Amygdala (tissue), 56 donors: Measurements from ENCODE around the gene SIPA1L3.

Experiments
- DNase-seq, 56 donors: peaks; one replicate each; lab custom pipeline; 2025; lab: John Stamatoyannopoulos, UW

SIPA1L3 gene

GRCh38 chr19:37970699-37971098, 63.7 kb downstream of the SIPA1L3 start:
- no peak for DNase-seq

GRCh38 chr19:37972803-37973202, 65.8 kb downstream of the SIPA1L3 start:
- no peak for DNase-seq

DNA sequence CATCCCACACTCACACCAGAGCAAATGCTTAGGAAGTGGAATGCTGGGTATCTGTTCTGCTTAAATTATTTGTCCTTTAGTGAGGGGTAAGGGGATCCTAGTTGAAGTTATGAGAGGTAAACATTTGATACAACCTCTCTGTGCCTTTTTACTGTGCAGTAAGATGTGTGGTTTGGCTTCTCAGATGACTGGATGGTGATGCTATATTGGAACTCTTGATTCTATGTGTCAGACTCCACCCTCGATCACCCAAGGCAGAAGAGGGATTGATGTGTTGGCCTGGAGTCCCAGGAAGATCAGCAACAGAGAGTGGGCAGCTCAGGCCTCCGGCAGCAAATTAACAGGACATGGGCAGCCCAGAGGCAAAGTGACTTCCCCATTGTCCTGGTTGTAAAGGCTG, 66.7 kb downstream of the SIPA1L3 start:
- DNase-seq, result no peak

GRCh38 chr19:37975071-37975470, 68.1 kb downstream of the SIPA1L3 start:
- DNase-seq, result peak in 17 of 56 donors; percentile 15 to 72 (median 32)

- DNase-seq, result no peak
Measured at GRCh38 chr19:37975596-37976515, 68.8 kb downstream of the SIPA1L3 start.

- DNase-seq, result no peak
Measured at GRCh38 chr19:37977391-37977790, 70.4 kb downstream of the SIPA1L3 start.

- DNase-seq, result peak in 28 of 56 donors; percentile 13 to 73 (median 40)
Measured at GRCh38 chr19:37977992-37978391, 71.0 kb downstream of the SIPA1L3 start.

- DNase-seq, result peak in 1 of 56 donors; percentile 13
Measured at GRCh38 chr19:37979547-37980082, 72.6 kb downstream of the SIPA1L3 start.

DNA sequence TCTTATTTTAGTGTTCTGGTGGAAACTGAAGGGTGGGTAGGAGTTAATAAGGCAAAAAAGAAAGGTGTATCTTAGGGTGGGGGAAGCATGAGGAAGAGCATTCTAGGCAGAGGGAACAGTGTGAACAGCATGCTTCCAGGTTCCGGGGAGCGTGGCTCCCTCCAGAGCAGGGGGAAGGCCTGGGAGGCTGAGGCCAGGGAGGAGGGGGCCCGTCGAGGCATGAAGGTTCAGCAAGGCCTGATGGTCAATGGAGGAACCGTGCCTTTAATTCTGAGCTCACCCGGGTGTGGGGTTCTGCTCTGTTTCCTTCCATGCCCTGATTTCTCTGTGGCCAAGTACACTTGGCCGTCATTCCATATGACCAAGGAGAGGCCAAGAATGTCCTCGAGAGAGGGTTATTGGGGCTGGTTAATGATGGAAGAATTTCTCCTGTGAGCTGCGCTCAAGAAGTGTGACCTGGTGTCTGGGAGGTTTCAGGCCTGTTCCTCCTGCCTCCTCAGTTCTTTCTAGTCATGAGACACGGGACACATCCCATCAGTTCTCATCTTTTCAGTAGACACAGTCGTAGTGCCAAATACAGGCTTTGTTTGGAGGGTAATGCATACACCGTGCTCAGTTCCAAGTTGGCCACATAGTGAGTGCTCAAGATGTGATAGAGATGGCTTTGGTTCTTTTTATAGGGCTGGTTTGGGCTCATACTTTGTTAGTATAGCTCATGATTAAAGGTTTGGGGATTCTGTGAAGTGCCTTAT, 73.6 kb downstream of the SIPA1L3 start:
- peak in 5 of 56 donors; percentile 24 to 49 (median 39) for DNase-seq

DNA sequence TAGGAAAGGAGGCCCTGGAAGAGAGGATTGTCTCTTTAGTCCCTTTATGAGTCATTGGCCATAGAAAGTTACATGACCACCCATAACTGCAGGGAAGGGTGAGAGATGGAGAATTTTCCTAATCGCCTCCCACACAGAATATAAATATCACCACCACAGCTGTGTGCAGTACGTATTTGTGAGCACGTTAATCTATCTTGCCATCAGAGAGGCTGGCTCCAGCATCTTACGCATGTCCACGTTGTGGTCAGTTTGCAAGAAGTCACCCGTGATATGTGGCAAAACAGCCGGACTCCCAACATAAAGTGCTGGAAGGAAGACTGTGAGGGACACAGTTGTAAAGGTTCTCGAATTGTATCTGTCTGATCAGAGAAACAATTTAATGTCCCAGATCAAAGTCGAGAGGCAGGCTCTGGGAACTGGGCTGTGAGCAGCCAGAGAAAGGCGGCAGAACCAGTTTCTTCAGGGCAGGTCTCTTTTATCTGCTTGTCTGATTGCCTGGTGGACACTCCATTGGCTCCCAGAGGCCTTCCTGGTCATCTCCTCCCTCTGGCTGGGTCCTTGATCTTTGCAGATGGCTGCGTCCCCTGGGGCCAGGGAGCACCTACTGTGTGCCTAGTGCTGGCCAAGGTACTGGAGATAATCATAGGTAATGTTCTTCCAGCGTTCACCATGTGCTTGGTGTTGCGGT, 74.9 kb downstream of the SIPA1L3 start:
- DNase-seq, result no peak

DNA sequence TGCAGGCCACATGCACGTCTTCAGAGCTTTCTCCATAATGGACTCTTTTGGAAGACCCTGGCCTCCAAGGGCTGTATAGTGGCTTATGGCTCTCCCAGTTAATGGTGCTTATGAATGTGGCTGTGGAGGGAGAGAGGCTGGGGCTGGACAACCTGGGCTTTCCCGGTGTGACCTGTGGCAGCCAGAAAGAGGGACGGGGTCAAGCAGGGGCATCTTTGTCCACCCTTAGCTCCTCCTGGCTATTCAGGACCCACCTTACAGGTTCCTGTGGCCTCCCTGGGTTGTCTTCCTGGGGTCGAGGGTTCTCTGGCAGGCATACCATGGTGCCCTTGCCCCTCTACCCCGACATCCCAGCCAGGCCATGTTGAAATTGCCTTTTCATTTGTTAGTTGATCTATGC, 75.6 kb downstream of the SIPA1L3 start:
- no peak for DNase-seq

- no peak for DNase-seq
Measured at GRCh38 chr19:37983153-37983552, 76.1 kb downstream of the SIPA1L3 start.

GRCh38 chr19:37983916-37984315, 76.9 kb downstream of the SIPA1L3 start:
- DNase-seq, result peak in 28 of 56 donors; percentile 11 to 70 (median 44)

GRCh38 chr19:37986048-37986750, 79.2 kb downstream of the SIPA1L3 start:
- no peak for DNase-seq

DNA sequence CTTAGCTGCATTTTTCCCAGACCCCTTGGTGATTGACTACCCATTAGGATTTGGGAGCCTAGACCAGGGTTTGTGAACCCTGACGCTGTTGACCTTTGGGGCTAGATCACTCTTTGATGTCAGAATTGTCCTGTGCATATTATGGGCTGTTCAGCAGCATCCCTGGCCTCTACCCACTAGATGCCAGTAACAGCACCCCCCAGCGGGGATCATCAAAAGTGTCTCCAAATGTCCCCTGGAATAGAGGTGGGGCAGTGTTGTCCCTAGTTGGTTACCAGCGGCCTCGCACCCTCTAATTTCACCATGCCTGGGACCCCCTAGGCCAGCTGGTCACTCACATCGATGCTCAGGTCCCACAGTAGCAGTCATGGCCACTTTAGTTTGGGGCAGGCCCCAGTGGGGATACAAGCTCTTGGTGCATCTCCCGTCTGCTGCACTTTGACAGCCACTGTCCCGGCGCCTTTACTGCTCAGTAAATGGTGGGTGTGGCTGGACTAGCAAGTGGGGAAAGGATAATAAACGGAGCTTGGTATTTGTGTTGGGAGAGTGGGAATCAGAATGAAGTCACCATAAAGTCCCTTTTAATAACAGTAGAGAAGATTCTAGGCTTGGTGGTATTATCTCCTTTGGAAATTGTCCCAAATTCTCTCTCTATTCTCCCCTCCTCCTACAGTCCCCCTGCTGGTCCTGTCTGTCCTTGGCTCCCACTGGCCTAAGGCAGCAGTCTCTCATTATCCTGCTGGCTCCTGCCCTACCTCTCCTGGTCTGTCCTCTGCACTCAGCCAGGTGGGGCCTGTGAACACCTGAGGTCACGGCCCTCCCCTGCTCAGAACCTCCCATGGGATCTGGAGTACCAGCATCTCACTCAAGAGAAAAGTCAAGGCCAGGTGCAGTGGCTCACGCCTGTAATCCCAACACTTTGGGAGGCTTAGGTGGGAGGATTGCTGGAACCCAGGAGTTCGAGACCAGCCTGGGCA, 80.6 kb downstream of the SIPA1L3 start:
- DNase-seq, result no peak

DNA sequence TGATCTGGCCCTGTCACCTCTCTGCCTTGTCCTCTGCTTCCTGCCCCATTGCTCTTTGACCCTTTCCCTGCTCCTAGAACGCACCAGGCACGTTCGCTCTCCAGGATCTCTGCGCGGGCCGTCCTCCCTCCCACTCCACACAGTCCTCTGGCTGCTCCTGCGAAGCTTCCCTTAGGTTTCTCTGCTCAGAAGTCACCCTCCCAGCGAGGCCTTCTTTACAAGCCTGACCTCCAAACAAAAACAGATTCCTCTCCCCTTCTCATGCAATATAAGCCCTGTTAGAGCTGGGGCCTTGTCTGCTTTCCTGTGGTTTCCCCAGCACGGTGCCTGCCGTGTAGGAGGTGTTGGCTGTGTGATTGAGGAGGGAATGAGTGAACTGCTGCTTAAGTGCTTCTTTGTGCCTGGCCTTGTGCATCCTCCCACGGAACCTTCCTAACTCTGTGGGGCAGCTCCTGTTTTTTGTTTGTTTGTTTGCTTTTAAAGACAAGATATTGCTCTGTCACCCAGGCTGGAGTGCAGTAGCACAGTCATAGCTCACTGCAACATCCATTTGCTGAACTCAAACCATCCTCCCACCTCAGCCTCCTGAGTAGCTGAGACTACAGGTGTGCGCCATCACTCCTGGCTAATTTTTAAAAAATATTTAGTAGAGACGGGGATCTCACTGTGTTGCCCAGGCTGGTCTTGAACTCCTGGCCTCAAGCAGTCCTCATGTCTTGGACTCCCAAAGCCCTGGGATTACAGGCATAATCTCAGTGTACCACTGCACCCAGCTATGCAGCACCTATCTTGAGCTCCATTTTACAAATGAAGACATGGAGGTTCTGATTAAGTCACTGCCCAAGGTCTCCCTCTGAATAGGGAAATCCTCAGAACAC, 82.0 kb downstream of the SIPA1L3 start:
- DNase-seq, result no peak

DNA sequence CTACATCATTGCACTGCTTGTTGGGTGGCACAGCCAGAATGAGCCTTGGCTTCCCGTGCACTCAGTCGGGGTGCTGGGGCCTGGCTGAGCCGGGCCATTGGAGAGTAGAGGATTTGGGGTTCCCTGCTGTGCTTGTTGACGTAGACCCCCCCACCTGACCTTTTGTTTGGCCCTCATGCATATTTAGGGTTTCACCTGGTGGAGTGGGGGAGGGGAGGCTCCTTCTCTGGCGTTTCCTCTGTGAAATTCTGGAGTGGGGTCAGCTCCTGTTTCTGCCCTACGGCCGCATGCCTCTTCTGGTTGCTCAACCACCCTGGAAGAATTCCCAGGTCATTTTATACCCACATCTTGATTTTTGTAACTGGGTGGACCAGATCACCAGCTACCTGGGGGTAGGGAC, 82.8 kb downstream of the SIPA1L3 start:
- DNase-seq, result no peak

GRCh38 chr19:37990362-37990761, 83.4 kb downstream of the SIPA1L3 start:
- DNase-seq, result no peak
